ENCODE results near the gene CIAPIN1. TPM values are rescaled to one million over a fixed set of nuclear protein-coding genes. Genes with fewer than 3 reads are reported as not detected.

The CIAPIN1 gene
- total and polyA plus RNA-seq, 2 donors from 2014 or later: 53.6 to 56.3 TPM

DNA sequence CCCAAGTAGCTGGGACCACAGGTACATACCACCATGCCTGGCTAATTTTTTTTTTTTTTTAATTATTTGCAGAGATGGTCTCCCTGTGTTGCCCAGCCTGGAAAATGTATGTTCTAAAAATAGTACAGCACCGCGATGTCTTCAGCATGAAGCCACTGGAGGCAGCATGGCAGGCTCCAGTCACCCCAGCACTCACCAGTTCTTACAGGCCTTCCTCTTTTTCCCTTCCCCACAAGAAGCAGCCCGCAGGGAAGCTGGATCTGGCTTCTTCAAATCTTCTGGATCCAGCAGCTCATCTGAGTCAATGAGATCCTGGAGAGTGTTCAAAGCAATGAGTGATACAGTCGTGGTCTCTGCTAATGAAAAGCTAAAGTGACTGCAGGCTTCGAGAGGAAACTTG, 16.2 kb downstream of the CIAPIN1 start:
- H3K4me3 ChIP-seq (ENCODE audit: low read length in 3 of 3): no peak overlapping the region
- no peak overlapping the region for H3K27ac ChIP-seq (ENCODE audit: low read depth in 2 of 2, low read length in 2 of 2)
- no peaks in the 10 kb centered on the region for H3K4me1 ChIP-seq (ENCODE audit: control insufficient read depth in 2 of 3, insufficient read depth in 2 of 3, low read depth in 1 of 3, low read length in 3 of 3)
- TF ChIP-seq, protein P1, sequence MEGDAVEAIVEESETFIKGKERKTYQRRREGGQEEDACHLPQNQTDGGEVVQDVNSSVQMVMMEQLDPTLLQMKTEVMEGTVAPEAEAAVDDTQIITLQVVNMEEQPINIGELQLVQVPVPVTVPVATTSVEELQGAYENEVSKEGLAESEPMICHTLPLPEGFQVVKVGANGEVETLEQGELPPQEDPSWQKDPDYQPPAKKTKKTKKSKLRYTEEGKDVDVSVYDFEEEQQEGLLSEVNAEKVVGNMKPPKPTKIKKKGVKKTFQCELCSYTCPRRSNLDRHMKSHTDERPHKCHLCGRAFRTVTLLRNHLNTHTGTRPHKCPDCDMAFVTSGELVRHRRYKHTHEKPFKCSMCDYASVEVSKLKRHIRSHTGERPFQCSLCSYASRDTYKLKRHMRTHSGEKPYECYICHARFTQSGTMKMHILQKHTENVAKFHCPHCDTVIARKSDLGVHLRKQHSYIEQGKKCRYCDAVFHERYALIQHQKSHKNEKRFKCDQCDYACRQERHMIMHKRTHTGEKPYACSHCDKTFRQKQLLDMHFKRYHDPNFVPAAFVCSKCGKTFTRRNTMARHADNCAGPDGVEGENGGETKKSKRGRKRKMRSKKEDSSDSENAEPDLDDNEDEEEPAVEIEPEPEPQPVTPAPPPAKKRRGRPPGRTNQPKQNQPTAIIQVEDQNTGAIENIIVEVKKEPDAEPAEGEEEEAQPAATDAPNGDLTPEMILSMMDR (IDR thresholded peaks at IDR 0.05; ENCODE audit: borderline replicate concordance, extremely low read depth, insufficient read depth): no peak
- H3K9ac ChIP-seq (ENCODE audit: low read length in 3 of 3): no peak overlapping the region
- H3K27me3 ChIP-seq (ENCODE audit: control insufficient read depth, insufficient read depth, low read length): no peaks in the 10 kb centered on the region
- intact Hi-C loops (cut with DNase I): no loop called here
- H3K36me3 ChIP-seq (ENCODE audit: control insufficient read depth in 2 of 3, insufficient read depth in 3 of 3, low read length in 3 of 3): peaks cover 8 to 60% (median 49%) of the 10 kb centered on the region in 3 donors
- no peak for DNase-seq
- FAIRE-seq: no peak
- H3K9me3 ChIP-seq (ENCODE audit: control insufficient read depth in 2 of 3, insufficient read depth in 1 of 3, low read length in 3 of 3): no peaks in the 10 kb centered on the region

DNA sequence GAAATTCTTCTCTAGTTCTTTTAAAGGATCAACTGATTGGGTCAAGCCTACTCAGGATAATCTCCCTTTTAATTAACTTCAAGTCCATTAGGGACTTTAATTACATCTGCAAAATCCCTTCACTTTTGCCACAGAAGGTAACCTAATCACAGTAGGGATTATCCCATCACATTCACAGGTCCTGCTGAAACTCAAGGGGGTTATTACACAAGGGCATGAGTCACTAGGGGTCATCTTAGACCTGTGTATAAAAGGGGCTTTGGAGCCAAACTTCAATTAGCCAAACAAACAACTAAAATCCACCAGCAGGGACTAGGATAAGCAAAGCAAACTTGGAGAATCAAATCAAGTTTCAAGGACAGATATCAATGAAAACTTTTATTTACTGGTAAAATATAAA, 19.4 kb downstream of the CIAPIN1 start:
- Histone ChIP-seq H3K27ac (ENCODE audit: low read depth in 2 of 2, low read length in 2 of 2) (no peak overlapping the region), H3K9ac (ENCODE audit: low read length in 3 of 3) (no peak overlapping the region), H3K4me1 (ENCODE audit: control insufficient read depth in 2 of 3, insufficient read depth in 2 of 3, low read depth in 1 of 3, low read length in 3 of 3) (peaks cover 0 to 4% (median 3%) of the 10 kb centered on the region in 3 donors), H3K9me3 (ENCODE audit: control insufficient read depth in 2 of 3, insufficient read depth in 1 of 3, low read length in 3 of 3) (no peaks in the 10 kb centered on the region), H3K36me3 (ENCODE audit: control insufficient read depth in 2 of 3, insufficient read depth in 3 of 3, low read length in 3 of 3) (peaks cover 8 to 32% (median 30%) of the 10 kb centered on the region in 3 donors), H3K4me3 (ENCODE audit: low read length in 3 of 3) (no peak overlapping the region), H3K27me3 (ENCODE audit: control insufficient read depth, insufficient read depth, low read length) (no peaks in the 10 kb centered on the region)
- DNase-seq (no peak), FAIRE-seq (no peak)
- TF ChIP-seq, protein P1 (IDR thresholded peaks at IDR 0.05; ENCODE audit: borderline replicate concordance, extremely low read depth, insufficient read depth): no peak
- intact Hi-C loops (cut with DNase I): no loop called here

- DNase-seq (no peak), FAIRE-seq (no peak)
- Histone ChIP-seq H3K9ac (ENCODE audit: low read length in 3 of 3) (no peak overlapping the region), H3K4me3 (ENCODE audit: low read length in 3 of 3) (no peak overlapping the region), H3K36me3 (ENCODE audit: control insufficient read depth in 2 of 3, insufficient read depth in 3 of 3, low read length in 3 of 3) (peaks cover 8 to 28% (median 25%) of the 10 kb centered on the region in 3 donors), H3K27ac (ENCODE audit: low read depth in 2 of 2, low read length in 2 of 2) (no peak overlapping the region), H3K27me3 (ENCODE audit: control insufficient read depth, insufficient read depth, low read length) (no peaks in the 10 kb centered on the region), H3K9me3 (ENCODE audit: control insufficient read depth in 2 of 3, insufficient read depth in 1 of 3, low read length in 3 of 3) (no peaks in the 10 kb centered on the region), H3K4me1 (ENCODE audit: control insufficient read depth in 2 of 3, insufficient read depth in 2 of 3, low read depth in 1 of 3, low read length in 3 of 3) (peaks cover 0 to 4% (median 3%) of the 10 kb centered on the region in 3 donors)
- TF ChIP-seq, protein P1 (IDR thresholded peaks at IDR 0.05; ENCODE audit: borderline replicate concordance, extremely low read depth, insufficient read depth): no peak
- intact Hi-C loops (cut with DNase I): no loop called here
Measured at GRCh38 chr16:57427307-57427706, 19.9 kb downstream of the CIAPIN1 start.

GRCh38 chr16:57426356-57426755, 20.8 kb downstream of the CIAPIN1 start:
- Histone ChIP-seq H3K36me3 (ENCODE audit: control insufficient read depth in 2 of 3, insufficient read depth in 3 of 3, low read length in 3 of 3) (peaks cover 8 to 24% (median 21%) of the 10 kb centered on the region in 3 donors), H3K4me3 (ENCODE audit: low read length in 3 of 3) (no peak overlapping the region), H3K9me3 (ENCODE audit: control insufficient read depth in 2 of 3, insufficient read depth in 1 of 3, low read length in 3 of 3) (no peaks in the 10 kb centered on the region), H3K27ac (ENCODE audit: low read depth in 2 of 2, low read length in 2 of 2) (no peak overlapping the region), H3K27me3 (ENCODE audit: control insufficient read depth, insufficient read depth, low read length) (no peaks in the 10 kb centered on the region), H3K9ac (ENCODE audit: low read length in 3 of 3) (no peak overlapping the region), H3K4me1 (ENCODE audit: control insufficient read depth in 2 of 3, insufficient read depth in 2 of 3, low read depth in 1 of 3, low read length in 3 of 3) (peaks cover 0 to 6% (median 4%) of the 10 kb centered on the region in 3 donors)
- intact Hi-C loops (cut with DNase I): no loop called here
- FAIRE-seq (no peak), DNase-seq (no peak)
- TF ChIP-seq, protein P1 (IDR thresholded peaks at IDR 0.05; ENCODE audit: borderline replicate concordance, extremely low read depth, insufficient read depth): no peak

Measured in kidney (tissue), 14 donors.